GM23338 (cell line): Measurements from ENCODE around the gene NEK11. TPM values are rescaled to one million over a fixed set of nuclear protein-coding genes. Genes with fewer than 3 reads are reported as not detected.

Source experiments
- ATAC-seq: fragments of 200-7000 bp; cut with Tn5 transposase; 3 replicates; pipeline ENCODE4 v1.9.1; 2020
- DNase-seq: peaks from one replicate; pipeline ENCODE4 v3.0.0-alpha.2; 2015; ENCODE audit warnings: low spot score
- H2AFZ ChIP-seq: fragments of 200-600 bp; sonication (generic); 2 replicates; pipeline ENCODE4 v1.8.0; 2016; ENCODE audit warnings: antibody characterized with exemption, mild to moderate bottlenecking, moderate library complexity
- H3F3A ChIP-seq: fragments of 200-600 bp; sonication (generic); replicated peaks from 2 replicates; pipeline ENCODE4 v1.8.0; 2017; ENCODE audit warnings: antibody characterized with exemption, mixed run types, low read depth
- H3K27ac ChIP-seq: fragments of 200-600 bp; sonication (generic); 2 replicates; pipeline ENCODE4 v1.6.1; 2016; ENCODE audit warnings: low read depth
- H3K27me3 ChIP-seq: fragments of 200-600 bp; sonication (generic); 2 replicates; pipeline ENCODE4 v1.8.0; 2016; ENCODE audit warnings: mild to moderate bottlenecking, mixed run types, moderate library complexity; ENCODE audit not compliant: insufficient read depth
- H3K36me3 ChIP-seq: fragments of 200-600 bp; sonication (generic); 2 replicates; pipeline ENCODE4 v1.8.0; 2016; ENCODE audit warnings: mild to moderate bottlenecking; ENCODE audit not compliant: insufficient read depth
- H3K4me1 ChIP-seq: fragments of 200-600 bp; sonication (generic); 2 replicates; pipeline ENCODE4 v1.8.0; 2016; ENCODE audit warnings: mild to moderate bottlenecking, moderate library complexity; ENCODE audit not compliant: insufficient read depth
- H3K4me2 ChIP-seq: fragments of 200-600 bp; sonication (generic); 2 replicates; pipeline ENCODE4 v1.7.1; 2017; ENCODE audit warnings: mixed run types
- H3K4me3 ChIP-seq: fragments of 200-600 bp; sonication (generic); 2 replicates; pipeline ENCODE4 v1.6.1; 2016; ENCODE audit warnings: mixed run types
- H3K79me2 ChIP-seq: fragments of 200-600 bp; sonication (generic); replicated peaks from 2 replicates; pipeline ENCODE4 v1.8.0; 2017; ENCODE audit warnings: mild to moderate bottlenecking; ENCODE audit not compliant: insufficient read depth
- H3K9me2 ChIP-seq: fragments of 200-600 bp; sonication (generic); 2 replicates; pipeline ENCODE4 v1.8.0; 2017; ENCODE audit not compliant: insufficient read depth
- H4K20me1 ChIP-seq: fragments of 200-600 bp; sonication (generic); replicated peaks from 2 replicates; pipeline ENCODE4 v1.8.0; 2017; ENCODE audit warnings: mild to moderate bottlenecking; ENCODE audit not compliant: insufficient read depth
- H3K27ac Mint-ChIP-seq: 2 replicates; pipeline ENCODE4 v1.8.0; 2020; ENCODE audit warnings: inconsistent platforms, mild to moderate bottlenecking, moderate library complexity, mixed read lengths
- H3K27me3 Mint-ChIP-seq: 3 replicates; pipeline ENCODE4 v1.8.0; 2022; ENCODE audit warnings: low read depth, mild to moderate bottlenecking, moderate library complexity, mixed read lengths, inconsistent platforms; ENCODE audit not compliant: insufficient read depth, poor library complexity
- H3K36me3 Mint-ChIP-seq: 3 replicates; pipeline ENCODE4 v1.8.0; 2021; ENCODE audit warnings: low read depth, mild to moderate bottlenecking, inconsistent platforms, moderate library complexity, mixed read lengths
- H3K4me1 Mint-ChIP-seq: 3 replicates; pipeline ENCODE4 v1.8.0; 2020; ENCODE audit warnings: mild to moderate bottlenecking, inconsistent platforms, mixed read lengths
- H3K4me3 Mint-ChIP-seq: 3 replicates; pipeline ENCODE4 v1.8.0; 2021; ENCODE audit warnings: moderate library complexity, mild to moderate bottlenecking, inconsistent platforms, mixed read lengths
- H3K9me3 Mint-ChIP-seq: 3 replicates; pipeline ENCODE4 v1.8.0; 2020; ENCODE audit warnings: moderate library complexity, mild to moderate bottlenecking, inconsistent platforms, mixed read lengths
- CREB1 ChIP-seq: fragments of 250-450 bp; sonication (Bioruptor Pico); IDR thresholded peaks from 2 replicates; pipeline ENCODE4 v1.5.0; 2020; ENCODE audit warnings: low read depth, mild to moderate bottlenecking, moderate library complexity
- ETS1 ChIP-seq: IDR thresholded peaks from 2 replicates; pipeline ENCODE4 v1.6.1; 2016; ENCODE audit warnings: antibody characterized with exemption
- EZH2 ChIP-seq: fragments of 200-600 bp; sonication (generic); IDR thresholded peaks from one replicate; pipeline ENCODE4 v1.8.0; 2017; ENCODE audit warnings: antibody characterized with exemption, mild to moderate bottlenecking, low read depth; ENCODE audit not compliant: unreplicated experiment
- EZH2phosphoT487 ChIP-seq: fragments of 200-600 bp; sonication (generic); IDR thresholded peaks from one replicate; pipeline ENCODE4 v1.8.1; 2018; ENCODE audit warnings: antibody characterized with exemption; ENCODE audit not compliant: unreplicated experiment
- JUNB ChIP-seq: IDR thresholded peaks from one replicate; pipeline ENCODE4 v1.6.1; 2016; ENCODE audit warnings: antibody characterized with exemption; ENCODE audit not compliant: unreplicated experiment
- POLR2AphosphoS5 ChIP-seq: IDR thresholded peaks from 2 replicates; pipeline ENCODE4 v1.6.1; 2016; ENCODE audit warnings: antibody characterized with exemption, low read depth
- STAT1 ChIP-seq: IDR thresholded peaks from one replicate; pipeline ENCODE4 v1.6.1; 2016; ENCODE audit warnings: antibody characterized with exemption; ENCODE audit not compliant: unreplicated experiment
- ZNF331 ChIP-seq: fragments of 250-450 bp; sonication (Bioruptor Pico); IDR thresholded peaks from 2 replicates; pipeline ENCODE4 v1.5.0; 2020; ENCODE audit warnings: low read depth, mild to moderate bottlenecking, moderate library complexity
- polyA plus RNA-seq: library from polyadenylated mRNA; unstranded; fragments of >200 nt; fragmentation: Nextera tagmentation; extraction: Ambion mirVana; gene quantifications from 2 replicates; pipeline ENCODE4 v1.2.1, GENCODE V29; 2016
- total RNA-seq: library from RNA; depleted of rRNA; stranded (reverse); fragments of >200 nt; shearing (Covaris generic); gene quantifications from 2 replicates; pipeline ENCODE4 v1.2.3, GENCODE V29; 2014
- TF ChIP-seq, protein P1 (sequence below): IDR thresholded peaks from one replicate; pipeline ENCODE4 v1.6.1; 2018; ENCODE audit warnings: antibody characterized with exemption; ENCODE audit not compliant: unreplicated experiment
- TF ChIP-seq, protein P2 (sequence below), 2 experiments: fragments of 200-600 bp in 1 of 2; sonication (generic) in 1 of 2; conservative IDR thresholded peaks; 2 replicates each; pipeline versions ENCODE4 v1.5.1 to v1.6.1; 2016 to 2017; ENCODE audit warnings: antibody characterized with exemption in 2 of 2, low read depth in 2 of 2, mild to moderate bottlenecking in 2 of 2, moderate library complexity in 1 of 2

NEK11 gene
- total and polyA plus RNA-seq, 2 experiments from 2014 or later: 0.80 to 1.1 TPM

DNA sequence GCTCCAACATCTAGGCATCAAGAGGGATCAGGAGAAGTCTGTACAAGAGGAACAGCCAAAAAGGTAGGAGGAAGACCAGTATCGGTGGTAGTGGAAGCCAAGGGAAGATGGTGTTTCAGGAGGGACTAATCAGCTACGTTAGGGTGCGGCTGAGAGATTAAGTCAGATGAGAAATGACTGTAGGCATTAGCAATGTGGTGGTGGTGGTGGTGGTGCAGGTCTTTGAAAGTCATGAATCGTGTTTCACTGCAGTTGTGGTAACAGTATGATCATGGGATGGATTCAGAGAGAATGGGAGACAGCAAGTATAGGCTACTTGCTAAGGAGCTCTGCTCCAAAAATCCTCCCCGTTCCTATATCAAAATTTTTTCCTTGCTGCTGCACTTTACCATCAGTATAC, 35.6 kb upstream of the NEK11 start:
- Histone ChIP-seq H4K20me1 (no peaks in the 10 kb centered on the region), H3F3A (no peaks in the 10 kb centered on the region), H3K4me3 (no peak overlapping the region), H3K4me1 (no peaks in the 10 kb centered on the region), H2AFZ (no peak overlapping the region), H3K4me2 (no peak overlapping the region), H3K36me3 (0 out of 2 replicates have a peak, but pooled peaks cover 5% of the 10 kb centered on the region), H3K27me3 (no peaks in the 10 kb centered on the region), H3K9me2 (no peaks in the 10 kb centered on the region), H3K27ac (no peak overlapping the region), H3K79me2 (no peaks in the 10 kb centered on the region)
- TF ChIP-seq POLR2AphosphoS5 (no peak), STAT1 (no peak), ZNF331 (CRISPR knock-in tag) (no peak), EZH2phosphoT487 (no peak)
- TF ChIP-seq, protein P1, sequence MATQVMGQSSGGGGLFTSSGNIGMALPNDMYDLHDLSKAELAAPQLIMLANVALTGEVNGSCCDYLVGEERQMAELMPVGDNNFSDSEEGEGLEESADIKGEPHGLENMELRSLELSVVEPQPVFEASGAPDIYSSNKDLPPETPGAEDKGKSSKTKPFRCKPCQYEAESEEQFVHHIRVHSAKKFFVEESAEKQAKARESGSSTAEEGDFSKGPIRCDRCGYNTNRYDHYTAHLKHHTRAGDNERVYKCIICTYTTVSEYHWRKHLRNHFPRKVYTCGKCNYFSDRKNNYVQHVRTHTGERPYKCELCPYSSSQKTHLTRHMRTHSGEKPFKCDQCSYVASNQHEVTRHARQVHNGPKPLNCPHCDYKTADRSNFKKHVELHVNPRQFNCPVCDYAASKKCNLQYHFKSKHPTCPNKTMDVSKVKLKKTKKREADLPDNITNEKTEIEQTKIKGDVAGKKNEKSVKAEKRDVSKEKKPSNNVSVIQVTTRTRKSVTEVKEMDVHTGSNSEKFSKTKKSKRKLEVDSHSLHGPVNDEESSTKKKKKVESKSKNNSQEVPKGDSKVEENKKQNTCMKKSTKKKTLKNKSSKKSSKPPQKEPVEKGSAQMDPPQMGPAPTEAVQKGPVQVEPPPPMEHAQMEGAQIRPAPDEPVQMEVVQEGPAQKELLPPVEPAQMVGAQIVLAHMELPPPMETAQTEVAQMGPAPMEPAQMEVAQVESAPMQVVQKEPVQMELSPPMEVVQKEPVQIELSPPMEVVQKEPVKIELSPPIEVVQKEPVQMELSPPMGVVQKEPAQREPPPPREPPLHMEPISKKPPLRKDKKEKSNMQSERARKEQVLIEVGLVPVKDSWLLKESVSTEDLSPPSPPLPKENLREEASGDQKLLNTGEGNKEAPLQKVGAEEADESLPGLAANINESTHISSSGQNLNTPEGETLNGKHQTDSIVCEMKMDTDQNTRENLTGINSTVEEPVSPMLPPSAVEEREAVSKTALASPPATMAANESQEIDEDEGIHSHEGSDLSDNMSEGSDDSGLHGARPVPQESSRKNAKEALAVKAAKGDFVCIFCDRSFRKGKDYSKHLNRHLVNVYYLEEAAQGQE: no peak
- peaks cover 5% of the 10 kb centered on the region; the same call in 2 of the 3 replicates for H3K4me1 Mint-ChIP-seq
- no peaks in the 10 kb centered on the region for H3K9me3 Mint-ChIP-seq
- ATAC-seq (no peak), DNase-seq (no peak)
- peak overlapping the region; percentile 2; the same call in 1 of the 2 replicates for H3K27ac Mint-ChIP-seq
- no peaks in the 10 kb centered on the region for H3K27me3 Mint-ChIP-seq
- no peak overlapping the region for H3K4me3 Mint-ChIP-seq
- H3K36me3 Mint-ChIP-seq: peaks cover 11% of the 10 kb centered on the region

DNA sequence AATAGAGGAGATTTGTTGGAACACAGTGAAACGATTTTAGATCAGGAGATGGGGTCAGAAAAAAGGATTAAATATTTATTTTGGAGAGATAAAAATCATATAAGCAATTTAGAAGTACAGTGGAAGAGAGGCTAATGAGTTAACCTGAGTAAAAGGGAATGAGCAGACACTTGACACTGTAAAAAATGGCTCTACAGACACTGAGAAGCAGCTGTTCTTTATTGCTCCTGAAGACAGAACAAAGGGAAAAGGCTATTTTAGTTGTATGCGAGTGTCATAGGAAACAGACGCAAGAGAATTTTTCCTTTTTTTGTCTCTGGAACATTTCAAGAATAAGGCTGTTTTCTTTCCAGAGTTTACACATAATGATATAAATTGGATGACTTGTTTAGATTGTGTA, 34.3 kb upstream of the NEK11 start:
- peaks cover 11% of the 10 kb centered on the region for H3K36me3 Mint-ChIP-seq
- no peaks in the 10 kb centered on the region for H3K79me2 ChIP-seq
- H3K27me3 ChIP-seq: no peaks in the 10 kb centered on the region
- DNase-seq (no peak), ATAC-seq (no peak)
- H4K20me1 ChIP-seq: no peaks in the 10 kb centered on the region
- H3K9me2 ChIP-seq: no peaks in the 10 kb centered on the region
- no peak overlapping the region for H3K27ac Mint-ChIP-seq
- H3K4me2 ChIP-seq: no peak overlapping the region
- H3F3A ChIP-seq: no peaks in the 10 kb centered on the region
- H3K4me3 ChIP-seq: no peak overlapping the region
- H3K4me1 ChIP-seq: no peaks in the 10 kb centered on the region
- H3K27me3 Mint-ChIP-seq: no peaks in the 10 kb centered on the region
- no peak overlapping the region for H2AFZ ChIP-seq
- no peak overlapping the region for H3K27ac ChIP-seq
- 0 out of 2 replicates have a peak, but pooled peaks cover 5% of the 10 kb centered on the region for H3K36me3 ChIP-seq
- peaks cover 5% of the 10 kb centered on the region; the same call in 2 of the 3 replicates for H3K4me1 Mint-ChIP-seq
- H3K4me3 Mint-ChIP-seq: no peak overlapping the region
- no peaks in the 10 kb centered on the region for H3K9me3 Mint-ChIP-seq
- TF ChIP-seq STAT1 (no peak), JUNB (no peak), CREB1 (CRISPR knock-in tag) (no peak), POLR2AphosphoS5 (no peak), ZNF331 (CRISPR knock-in tag) (no peak), EZH2 (no peak), ETS1 (no peak), EZH2phosphoT487 (no peak)
- TF ChIP-seq, protein P2, sequence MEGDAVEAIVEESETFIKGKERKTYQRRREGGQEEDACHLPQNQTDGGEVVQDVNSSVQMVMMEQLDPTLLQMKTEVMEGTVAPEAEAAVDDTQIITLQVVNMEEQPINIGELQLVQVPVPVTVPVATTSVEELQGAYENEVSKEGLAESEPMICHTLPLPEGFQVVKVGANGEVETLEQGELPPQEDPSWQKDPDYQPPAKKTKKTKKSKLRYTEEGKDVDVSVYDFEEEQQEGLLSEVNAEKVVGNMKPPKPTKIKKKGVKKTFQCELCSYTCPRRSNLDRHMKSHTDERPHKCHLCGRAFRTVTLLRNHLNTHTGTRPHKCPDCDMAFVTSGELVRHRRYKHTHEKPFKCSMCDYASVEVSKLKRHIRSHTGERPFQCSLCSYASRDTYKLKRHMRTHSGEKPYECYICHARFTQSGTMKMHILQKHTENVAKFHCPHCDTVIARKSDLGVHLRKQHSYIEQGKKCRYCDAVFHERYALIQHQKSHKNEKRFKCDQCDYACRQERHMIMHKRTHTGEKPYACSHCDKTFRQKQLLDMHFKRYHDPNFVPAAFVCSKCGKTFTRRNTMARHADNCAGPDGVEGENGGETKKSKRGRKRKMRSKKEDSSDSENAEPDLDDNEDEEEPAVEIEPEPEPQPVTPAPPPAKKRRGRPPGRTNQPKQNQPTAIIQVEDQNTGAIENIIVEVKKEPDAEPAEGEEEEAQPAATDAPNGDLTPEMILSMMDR (conservative IDR thresholded peaks at IDR 0.05; ENCODE audit: low read depth in 2 of 2): no peak
- TF ChIP-seq, protein P1: no peak
